Measurements from ENCODE around the gene AHNAK2.
"Not testable (repeated sequence)": the region's sequence is repeated elsewhere in the genome, so short reads cannot be mapped to it uniquely, and the experiment has no call there.

AHNAK2 gene

DNA sequence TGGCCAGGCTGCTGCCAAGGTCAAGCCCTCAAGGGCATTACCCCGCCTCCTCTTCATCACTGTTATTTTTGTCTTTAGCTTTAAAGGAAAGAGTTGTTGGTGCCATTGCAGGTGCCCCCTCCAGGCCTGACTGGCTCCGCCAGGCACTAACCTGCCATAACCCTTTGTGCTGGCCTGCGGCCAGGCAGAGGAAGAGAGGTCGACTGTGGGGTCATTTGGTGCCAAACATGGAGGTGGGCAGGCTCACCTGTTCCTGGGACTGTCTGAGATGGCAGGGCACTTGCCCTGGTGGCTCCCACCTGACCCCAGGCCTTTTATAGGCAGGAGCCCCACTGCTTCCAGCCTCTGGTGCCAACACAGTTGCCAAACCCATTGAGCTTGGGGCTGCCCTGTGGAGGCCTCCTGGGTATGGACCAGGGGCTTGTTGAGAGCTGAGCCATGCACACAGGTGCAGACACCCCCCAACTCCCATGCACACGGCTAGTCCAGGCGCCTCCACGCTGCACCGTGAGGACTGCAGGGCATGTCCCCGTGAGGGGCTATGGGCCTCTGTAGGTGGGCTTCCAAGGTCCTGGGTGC, 82.9 kb downstream of the AHNAK2 start:
- FAIRE-seq, result no peak

DNA sequence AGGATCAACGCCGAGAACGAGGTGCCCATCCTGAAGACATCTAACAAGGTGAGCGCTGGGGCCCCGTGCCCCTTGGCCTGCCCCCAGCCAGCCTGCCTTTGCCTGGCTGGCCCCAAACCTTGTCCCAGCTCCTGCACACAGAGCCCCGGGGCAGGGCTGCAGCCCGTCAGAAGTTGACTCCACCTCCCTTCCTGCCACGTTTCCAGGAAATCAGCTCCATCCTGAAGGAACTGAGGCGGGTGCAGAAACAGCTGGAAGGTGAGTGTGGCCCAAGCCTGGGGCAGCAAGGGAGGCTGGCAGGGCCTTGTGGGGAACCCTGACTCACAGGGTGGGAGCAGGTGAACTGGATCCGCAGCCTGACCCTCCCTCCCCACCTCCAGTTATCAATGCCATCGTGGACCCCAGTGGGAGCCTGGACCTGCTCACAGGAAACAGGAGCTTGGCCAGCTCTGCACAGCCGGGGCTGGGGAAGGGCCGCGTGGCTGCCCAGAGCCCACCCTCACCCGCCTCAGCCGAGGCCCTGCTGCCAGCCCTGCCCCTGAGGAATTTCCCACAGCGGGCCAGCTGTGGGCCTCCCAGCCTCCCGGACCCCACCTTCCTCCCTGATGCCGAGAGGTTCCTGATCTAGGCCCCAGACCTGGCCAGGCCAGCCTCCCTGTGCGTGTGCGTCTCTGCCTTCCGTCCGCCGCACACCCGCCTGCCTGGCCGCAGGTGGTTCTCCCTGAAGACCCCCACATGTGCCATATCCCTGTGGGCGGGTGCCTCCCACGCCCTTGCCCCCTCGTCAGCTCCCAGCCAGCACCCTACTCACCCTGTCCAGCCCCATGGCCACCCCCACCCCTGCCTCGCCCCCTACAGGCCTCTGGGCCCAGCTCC, 83.6 kb downstream of the AHNAK2 start:
- FAIRE-seq, result no peak

DNA sequence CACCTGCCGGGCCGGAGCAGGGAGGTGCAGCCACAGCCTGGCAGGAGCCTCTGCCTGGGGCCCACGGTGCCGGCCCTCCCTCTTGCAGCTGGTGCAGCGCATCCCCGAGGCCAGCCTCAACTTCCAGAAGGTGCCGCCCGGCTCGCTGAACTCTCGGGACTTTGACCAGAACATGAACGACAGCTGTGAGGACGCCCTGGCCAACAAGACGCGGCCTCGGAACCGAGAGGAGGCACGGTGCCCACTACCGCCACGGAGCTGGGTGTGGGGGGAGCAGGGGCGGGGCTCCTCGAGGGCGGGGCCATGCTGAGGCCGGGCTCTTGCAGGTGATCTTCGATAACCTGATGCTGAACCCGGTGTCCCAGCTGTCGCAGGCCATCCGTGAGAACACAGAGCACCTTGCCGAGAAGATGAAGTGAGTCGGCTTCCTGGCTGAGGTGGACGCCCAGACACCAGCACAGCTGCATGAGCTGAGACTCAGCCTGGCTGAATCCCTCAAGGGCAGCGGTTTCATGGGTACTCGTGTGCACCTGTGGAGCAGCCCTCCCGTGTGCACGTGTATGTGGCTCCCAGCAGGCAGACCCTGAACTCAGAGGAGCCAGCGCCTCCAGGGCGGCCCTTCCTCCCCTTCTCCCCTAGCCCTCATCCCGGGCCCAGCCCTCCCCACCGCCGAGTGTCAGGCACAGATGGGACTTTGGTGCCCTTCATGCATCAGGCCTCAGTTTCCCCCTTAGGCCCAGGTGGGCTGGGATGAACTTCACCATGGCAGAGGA, 84.6 kb downstream of the AHNAK2 start:
- FAIRE-seq, result no peak

DNA sequence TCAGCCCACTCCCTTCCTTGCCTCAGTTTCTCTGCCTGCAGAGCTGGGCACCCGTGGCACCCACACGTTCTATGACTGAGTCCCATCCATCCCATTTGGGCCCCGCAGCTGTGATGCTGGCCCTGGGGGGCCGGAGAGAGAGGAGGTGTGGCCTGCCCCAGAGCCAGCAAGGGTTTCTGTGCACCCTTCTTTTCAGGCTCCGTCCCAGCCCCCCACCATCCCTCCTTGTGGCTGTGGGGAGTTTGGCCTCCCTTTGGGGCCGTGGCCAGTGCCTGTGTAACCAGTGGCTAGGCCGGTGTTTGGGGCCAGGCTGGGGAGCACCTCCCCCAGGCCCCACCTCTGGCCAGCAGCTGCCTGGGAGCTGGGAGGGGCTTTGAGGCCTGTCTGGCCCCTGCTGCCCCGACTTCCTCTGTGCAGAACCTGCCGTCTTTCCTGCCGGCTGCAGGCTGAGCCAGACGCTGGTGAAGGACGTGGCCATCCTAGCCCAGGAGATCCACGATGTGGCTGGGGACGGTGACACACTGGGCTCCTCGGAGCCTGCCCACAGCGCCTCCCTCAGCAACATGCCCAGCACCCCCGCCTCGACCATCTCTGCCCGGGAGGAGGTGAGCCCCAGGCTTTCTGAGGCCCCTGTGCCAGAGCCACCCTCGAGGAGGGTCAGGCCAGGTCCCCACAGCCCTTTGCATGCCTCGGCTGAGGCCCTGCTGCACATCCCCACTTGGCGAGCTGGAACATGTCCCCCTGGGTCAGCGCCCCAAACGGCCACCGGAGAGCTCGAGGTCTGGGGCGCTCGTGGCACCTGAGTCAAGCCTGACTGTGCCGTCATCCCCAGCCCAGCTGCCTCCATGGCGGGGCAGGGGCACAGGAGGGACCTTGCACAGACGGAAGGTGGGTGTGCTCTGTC, 85.4 kb downstream of the AHNAK2 start:
- FAIRE-seq, result no peak

DNA sequence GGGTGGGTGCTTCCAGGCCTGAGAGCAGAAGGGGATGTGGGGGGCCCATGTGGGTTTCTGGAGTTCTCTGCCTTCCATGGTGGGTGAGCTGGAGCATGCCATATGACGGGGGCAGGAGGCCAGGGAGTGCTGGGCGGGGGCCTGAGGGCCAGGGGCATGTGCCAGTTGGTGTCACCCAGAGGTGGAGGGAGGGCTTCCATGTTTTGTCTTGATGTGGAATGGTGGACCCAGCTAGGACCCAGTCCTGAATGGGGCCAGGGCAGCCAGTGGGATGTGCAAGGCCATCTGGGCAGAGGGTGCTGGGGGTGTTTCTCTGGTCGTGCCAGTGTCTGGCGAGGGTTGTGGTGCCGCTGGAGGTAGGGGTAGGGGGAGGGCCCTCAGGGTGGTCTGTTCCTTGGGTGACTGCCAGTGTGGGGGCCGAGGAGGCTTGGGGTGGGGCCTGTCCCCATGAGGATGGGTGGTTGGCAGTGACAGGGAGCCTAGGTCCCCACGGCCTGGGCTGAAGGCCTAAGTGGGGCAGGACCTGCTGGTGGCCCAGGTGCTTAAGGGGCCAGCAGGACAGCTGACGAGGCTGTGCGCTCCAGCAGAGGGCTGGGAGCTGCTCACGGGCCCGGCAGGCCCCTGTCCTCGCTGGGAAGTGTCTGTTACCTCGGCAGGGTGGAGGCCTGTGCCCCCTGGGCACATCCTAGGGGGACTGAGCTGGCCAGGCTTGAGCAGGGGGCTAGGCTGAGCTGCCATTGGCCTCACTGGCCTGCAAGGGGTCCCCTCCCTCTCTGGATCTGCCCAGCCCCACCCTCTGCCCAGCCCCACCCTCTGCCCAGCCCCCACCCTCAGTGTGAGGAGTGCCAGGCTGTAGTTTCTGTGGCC, 86.3 kb downstream of the AHNAK2 start:
- no peak for FAIRE-seq

DNA sequence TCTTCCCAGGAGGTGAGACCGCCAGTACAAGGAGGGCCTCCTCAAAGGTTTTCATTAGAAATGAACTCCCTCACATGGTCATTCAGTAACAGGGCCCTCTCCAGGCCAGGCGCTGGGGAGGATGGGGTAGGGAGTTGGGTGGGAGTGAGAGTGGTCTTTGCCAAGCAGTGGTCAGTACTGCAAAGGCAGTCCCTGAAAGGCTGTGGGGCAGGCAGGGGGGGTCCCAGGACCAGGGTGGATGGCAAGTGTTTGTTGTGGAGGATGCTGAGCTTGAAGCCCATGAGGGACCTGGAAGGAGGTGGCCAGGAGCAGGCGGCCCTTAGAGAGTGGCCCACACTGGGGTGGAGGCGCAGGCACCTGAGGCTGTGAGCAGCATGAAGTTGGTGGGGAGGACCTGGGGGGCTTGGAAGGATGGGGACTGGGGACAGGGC, 87.0 kb downstream of the AHNAK2 start:
- no peak for FAIRE-seq

DNA sequence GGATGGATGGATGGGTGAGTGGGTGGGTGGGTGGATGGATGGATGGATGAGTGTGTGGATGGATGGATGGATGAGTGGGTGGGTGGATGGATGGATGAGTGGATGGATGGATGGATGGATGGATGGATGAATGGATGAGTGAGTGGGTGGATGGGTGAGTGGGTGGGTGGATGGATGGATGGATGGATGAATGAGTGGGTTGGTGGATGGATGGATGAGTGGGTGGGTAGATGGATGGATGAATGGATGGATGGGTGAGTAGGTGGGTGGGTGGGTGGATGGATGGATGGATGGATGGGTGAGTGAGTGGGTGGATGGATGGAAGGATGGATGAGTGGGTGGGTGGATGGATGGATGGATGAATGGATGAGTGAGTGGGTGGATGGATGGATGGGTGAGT, 87.9 kb downstream of the AHNAK2 start:
- FAIRE-seq, result not testable (repeated sequence)

DNA sequence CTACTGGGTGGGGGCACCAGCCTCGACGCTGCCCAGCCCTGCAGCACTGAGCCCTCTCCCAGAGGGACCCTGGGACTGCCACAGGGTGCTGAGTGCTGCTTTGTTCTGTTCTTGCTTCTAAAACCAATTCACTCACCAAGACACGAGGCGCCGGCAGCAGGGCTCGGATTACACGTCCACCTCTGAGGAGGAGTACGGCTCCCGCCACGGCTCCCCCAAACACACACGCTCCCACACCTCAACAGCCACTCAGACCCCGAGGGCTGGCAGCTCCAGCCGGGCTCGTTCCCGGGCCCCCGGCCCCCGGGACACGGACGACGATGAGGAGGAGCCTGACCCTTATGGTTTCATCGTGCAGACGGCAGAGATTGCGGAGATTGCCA, 88.8 kb downstream of the AHNAK2 start:
- no peak for FAIRE-seq

DNA sequence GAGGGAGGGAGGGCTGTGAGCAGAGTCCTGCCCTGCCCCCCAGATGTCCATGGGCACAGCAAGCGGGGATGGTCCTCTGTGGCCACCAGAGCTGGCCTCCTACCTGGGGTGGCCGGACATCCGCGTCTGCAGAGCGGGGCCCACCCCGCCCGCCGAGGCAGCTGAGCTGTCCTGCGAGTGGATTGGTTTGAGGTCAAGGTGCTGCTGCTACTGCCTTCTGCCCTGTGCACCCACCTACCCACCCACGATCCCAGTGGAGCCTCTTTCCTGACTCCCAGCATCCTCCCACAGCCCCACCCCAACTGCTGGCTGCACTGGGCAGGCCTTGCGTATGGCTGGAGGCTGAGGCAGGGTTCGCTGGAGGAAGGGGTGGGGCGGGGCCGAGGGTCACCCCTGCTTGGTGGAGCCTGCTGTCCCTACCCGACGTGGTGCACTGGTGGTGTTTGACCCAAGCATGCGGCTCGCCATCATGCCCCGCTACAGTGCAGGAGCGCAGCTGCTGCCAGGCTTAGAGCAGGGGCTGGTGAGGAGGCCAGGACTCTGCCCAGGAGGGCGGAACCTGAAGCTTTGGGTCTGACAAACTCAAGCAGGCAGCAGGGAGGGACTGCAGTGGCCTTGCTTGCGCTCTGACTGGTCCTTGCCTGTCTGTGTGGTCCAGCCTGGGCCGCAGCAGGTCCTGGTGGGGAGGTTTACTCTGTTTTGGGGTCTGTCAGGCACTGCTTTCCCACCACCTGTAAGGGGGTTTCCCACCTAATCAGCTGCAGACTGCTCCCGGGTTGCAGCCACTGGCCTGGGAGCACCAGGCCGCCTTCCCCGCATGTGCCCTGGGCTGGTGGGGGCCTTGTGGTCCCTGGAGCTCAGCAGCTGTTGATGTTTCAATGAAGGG, 89.4 kb downstream of the AHNAK2 start:
- no peak for FAIRE-seq

DNA sequence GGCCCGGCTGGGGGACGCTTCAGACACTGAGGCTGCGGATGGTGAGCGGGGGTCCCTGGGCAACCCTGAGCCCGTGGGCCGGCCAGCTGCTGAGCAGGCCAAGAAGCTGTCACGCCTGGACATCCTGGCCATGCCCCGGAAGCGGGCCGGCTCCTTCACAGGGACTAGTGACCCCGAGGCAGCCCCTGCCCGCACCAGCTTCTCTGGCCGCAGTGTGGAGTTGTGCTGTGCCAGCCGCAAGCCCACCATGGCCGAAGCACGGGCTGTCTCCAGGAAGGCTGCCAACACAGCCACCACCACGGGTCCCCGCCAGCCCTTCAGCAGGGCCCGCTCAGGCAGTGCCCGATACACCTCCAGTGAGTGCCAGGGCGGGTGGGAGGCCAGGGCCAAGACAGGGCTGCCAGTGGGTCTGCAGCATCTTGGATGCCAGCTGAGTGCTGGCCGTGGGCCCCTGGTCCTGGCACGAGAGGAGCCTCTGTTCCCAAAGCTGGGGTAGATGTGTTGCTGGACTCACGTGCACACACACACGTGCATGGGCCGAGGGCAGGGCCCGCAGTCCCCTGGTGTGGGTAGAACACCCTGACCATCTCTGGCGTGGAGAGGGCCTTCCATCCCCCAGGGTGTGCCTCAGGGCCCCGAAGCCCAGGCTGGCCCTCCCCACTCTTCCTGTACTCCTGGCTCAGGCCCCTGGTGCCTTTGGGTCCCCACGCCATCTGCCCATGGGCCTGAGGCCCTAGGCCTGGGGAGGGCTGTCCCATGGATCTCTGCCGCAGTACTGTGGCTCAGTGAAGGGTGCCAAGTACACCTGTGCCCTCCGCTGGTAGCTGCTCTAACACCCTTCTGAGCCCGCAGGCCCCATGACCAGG, 90.3 kb downstream of the AHNAK2 start:
- FAIRE-seq, result no peak

Measured in endometrium (tissue), 2 donors.